GM18502 (cell line): ENCODE measurements around the gene SMIM1.
"Not testable (repeated sequence)": the region's sequence is repeated elsewhere in the genome, so short reads cannot be mapped to it uniquely, and the experiment has no call there.

Experiments
- ATAC-seq: cut with Tn5 transposase; IDR thresholded peaks from one replicate; pipeline ENCODE4 v1.9.1; 2021; ENCODE audit warnings: mild to moderate bottlenecking; ENCODE audit not compliant: unreplicated experiment, poor library complexity

Gene SMIM1

GRCh38 chr1:3736131-3736561 is 36.4 kb upstream of the SMIM1 start:
- no peak for ATAC-seq

GRCh38 chr1:3736708-3737107 is 35.8 kb upstream of the SMIM1 start:
- no peak for ATAC-seq

DNA sequence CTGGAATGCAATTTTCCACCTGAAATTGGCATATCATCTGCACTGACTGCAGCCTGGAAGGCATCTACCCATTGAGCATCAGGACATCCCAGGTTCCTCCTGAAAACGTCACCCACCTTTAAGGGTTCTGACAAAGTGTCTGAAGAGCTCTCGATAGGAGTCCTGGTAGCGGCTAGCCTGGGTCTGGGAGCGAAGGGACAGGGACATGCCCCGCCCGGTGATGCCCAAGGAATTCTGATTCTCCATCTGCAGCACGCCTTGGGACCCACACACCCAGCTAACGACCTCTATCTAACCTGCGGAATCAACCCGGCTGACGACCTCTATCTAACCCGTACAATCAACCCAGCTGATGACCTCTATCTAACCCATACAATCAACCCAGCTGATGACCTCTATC is 33.6 kb upstream of the SMIM1 start:
- no peak for ATAC-seq

GRCh38 chr1:3740042-3740441 is 32.5 kb upstream of the SMIM1 start:
- ATAC-seq, result no peak

DNA sequence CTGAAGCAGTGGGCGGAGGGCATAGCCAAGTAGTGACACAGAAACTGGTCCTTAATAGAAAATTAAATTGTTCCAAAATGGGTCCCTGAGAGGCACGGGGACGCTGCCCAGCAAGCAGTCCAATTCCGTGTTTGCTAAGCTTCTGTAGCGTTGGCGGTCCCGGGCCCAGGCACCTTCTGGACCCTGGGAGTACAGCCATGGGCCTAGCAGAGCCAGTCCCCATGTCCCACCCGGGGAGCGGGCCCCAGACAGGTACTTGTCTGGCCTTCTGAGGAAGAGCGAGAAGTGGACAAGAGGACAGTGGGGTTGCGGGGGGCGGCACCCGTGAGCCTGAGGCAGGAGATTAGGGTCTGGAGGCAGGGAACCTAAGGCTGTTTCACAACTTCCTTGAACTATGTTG is 31.8 kb upstream of the SMIM1 start:
- no peak for ATAC-seq

- ATAC-seq, result no peak
Measured at GRCh38 chr1:3741566-3742438, 30.7 kb upstream of the SMIM1 start.

DNA sequence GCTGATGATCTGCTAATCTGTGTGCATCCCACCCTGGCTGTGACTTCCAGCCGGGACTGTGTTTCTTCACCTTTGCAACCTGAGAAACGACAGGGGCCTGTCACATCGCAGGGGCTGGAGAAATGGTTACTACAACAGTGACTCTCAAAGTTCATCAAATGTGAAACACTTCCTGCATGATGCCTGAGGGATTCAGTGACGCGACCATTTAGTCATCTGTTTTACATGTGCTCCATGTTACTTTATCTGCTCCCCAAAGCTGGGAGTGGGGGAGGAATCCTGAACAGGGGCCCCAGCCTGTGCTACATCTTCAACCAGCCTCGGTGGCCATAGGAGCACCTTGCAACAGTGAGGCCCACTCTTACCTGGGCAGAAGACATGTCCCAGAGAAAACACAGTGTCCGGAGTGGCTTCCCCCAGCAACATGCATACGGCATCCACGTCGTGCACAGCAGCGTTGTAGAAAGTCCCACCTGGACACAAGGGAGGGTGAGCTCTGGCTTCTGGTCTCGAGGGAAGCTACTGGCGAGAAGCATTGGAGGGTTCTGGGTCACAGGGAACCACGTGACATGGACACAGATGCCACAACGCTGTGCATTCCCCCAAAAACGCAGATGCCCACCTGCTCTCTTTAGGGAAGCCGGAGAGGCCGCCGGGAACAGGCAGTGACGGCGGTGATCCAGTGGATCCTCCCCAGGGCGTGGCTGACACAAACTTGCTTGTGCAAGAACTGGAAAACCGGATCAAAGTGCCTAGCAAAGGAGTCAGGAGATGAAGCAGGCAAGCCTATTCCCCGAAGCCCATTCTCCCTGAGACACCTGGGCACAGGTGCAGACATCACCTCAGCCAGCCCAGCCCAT is 29.9 kb upstream of the SMIM1 start:
- no peak for ATAC-seq

DNA sequence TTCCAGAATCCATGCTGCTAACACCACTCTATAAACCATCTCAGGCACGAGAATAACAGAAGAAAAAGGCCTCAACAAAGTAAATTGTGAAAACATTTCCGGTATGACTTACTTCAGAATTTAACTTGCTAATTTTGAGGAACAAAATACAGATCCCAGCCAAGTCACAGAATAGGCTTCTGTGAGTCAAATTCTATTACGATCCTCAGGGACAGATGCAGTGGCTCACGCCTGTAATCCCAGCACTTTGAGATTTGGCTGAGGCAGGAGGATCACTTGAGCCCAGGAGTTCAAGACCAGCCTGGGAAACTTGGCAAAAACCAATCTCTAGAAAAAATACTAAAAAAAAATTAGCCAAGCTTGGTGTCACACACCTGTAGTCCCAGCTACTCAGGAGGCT is 29.1 kb upstream of the SMIM1 start:
- ATAC-seq, result no peak

DNA sequence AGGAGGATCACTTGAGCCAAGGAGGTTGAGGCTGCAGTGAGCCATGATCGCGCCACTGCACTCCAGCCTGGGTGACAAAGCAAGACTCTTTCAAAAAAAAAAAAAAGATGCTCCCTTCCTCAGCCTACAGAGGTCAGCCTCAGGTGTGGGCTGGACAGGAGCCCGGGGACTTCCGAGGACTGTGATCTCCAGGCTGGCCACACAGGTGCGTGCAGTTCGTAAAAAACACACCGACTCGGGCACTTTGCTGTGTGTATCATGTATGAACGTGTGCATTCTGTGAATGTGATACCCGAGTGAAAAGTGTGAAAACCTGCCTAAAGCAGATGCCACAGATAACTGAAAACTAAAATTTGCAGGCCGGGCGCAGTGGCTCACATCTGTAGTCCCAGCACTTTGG is 28.7 kb upstream of the SMIM1 start:
- ATAC-seq, result no peak

GRCh38 chr1:3744646-3745045 is 27.9 kb upstream of the SMIM1 start:
- no peak for ATAC-seq

- ATAC-seq, result no peak
Measured at GRCh38 chr1:3745071-3745470, 27.5 kb upstream of the SMIM1 start.

GRCh38 chr1:3745590-3746381 is 26.8 kb upstream of the SMIM1 start:
- ATAC-seq, result no peak

DNA sequence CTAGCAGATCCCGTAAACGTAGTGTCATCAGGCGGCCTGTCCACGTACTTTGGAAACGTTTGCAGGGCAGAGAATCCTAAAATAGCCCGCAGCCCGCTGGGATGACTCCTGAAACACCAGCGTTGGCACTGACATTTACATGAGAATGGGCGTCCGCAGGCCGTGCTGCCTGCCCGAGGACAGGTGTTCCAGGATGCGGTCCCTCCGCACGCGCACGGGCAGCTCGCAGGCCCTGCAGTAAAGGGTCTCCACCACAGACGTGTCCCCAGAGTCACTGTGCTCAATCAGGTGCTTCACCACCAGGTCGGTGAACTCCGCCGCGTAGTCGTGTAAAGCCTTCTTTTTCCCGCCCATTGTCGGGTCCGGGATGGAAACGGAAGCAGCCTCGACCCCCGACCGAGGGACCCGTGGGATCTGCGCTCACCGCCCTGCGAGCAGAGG is 26.1 kb upstream of the SMIM1 start:
- ATAC-seq, result peak; percentile 8

DNA sequence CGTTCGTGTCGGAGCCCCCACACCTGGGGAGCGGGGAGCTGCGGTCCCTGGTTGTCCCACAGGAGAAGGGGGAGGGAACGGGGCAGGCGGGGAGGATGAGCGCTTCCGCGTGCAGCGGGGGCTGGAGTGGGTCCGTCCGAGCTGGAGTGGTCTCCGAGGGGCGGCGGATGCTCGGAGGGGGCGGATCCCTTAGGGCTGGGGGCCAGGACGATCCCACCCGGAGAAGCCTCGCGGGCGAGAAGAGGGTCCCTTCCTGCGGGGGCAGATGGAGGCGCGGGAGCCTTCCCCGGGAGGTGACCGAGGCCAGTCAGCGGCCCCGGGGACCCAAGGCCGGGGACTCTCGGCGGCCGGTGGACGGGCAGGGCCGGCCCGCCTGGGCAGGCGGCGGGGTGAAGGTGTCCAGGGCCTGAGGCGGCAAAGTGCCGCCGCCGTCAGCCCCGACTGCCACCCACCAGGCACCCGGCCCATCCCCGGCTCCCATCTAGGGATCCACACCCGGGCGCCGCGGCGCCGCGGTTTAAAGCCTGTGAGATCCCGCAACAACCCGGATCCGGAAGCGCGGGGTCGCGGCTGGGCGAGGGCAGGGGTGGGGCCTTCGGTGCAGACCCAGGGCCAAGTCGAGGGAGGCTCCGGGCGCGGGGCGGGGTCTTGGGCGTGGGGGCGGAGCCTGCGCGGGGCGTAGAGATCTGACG is 25.6 kb upstream of the SMIM1 start:
- ATAC-seq, result peak; percentile 87

DNA sequence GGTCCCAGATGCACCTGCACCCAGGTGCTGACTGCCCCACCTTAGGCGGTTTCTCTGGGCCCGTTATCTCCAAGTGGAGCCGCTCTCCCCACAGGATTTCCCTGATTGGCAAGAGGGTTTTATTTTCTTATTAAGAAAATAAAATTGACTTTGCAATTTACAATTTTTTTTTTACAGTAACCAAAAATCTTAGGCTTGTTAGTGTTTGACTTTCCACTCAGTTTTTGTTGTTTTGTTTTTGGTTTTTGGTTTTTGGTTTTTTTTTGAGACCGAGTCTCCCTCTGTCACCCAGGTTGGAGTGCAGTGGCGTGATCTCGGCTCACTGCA is 25.1 kb upstream of the SMIM1 start:
- ATAC-seq, result no peak

- no peak for ATAC-seq
Measured at GRCh38 chr1:3747903-3748302, 24.6 kb upstream of the SMIM1 start.

GRCh38 chr1:3748316-3748900 is 24.1 kb upstream of the SMIM1 start:
- ATAC-seq, result not testable (repeated sequence)

GRCh38 chr1:3749512-3749911 is 23.0 kb upstream of the SMIM1 start:
- no peak for ATAC-seq

DNA sequence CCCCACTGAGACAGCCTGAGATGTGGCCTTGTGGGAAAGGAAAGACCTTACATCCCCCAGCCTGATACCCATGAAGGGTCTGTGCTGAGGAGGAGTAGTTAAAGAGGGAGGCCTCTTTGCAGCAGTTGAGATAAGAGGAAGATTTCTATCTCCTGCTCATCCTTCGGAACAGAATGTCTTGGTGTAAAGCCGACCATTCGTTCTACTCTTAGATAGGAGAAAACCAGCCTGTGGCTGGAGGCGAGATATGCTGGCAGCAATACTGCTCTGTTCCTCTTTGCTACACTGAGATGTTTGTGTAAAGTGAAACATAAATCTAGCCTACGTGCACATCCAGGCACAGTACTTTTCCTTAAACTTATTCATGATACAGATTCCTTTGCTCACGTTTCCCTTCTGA is 21.8 kb upstream of the SMIM1 start:
- no peak for ATAC-seq
